Measurements from ENCODE around the gene FST.

DNA sequence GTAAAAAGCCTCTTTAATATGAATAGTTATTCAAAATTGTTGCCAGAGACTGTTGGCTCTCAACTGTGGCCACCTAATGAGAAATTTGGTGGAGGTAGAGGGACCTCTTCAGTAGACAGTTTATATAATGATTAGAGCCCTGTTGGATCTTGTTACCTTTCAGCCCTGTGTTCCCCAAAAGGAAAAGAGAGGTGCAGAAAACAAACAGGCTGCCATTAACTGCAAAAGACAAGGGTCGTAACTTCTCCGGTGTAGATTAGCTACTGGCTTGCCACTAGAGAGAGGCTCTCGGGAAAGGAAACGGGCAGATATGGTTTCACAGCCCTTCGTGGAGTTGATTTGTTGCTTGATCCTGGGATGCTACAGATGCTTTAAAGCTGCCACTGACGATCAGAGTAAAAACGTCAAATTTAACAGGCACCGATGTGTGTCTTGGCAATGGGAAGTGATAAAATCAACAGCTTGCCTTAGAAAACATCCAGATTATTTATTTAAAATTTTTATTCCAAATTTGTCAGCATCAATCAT, 7.8 kb downstream of the FST start:
- TF ChIP-seq NR2C1 (IDR thresholded peaks at IDR 0.05), result no peak
- TF ChIP-seq, protein P1, sequence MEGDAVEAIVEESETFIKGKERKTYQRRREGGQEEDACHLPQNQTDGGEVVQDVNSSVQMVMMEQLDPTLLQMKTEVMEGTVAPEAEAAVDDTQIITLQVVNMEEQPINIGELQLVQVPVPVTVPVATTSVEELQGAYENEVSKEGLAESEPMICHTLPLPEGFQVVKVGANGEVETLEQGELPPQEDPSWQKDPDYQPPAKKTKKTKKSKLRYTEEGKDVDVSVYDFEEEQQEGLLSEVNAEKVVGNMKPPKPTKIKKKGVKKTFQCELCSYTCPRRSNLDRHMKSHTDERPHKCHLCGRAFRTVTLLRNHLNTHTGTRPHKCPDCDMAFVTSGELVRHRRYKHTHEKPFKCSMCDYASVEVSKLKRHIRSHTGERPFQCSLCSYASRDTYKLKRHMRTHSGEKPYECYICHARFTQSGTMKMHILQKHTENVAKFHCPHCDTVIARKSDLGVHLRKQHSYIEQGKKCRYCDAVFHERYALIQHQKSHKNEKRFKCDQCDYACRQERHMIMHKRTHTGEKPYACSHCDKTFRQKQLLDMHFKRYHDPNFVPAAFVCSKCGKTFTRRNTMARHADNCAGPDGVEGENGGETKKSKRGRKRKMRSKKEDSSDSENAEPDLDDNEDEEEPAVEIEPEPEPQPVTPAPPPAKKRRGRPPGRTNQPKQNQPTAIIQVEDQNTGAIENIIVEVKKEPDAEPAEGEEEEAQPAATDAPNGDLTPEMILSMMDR (IDR thresholded peaks at IDR 0.05 in 2 of 3, conservative IDR thresholded peaks at IDR 0.05 in 1 of 3; ENCODE audit: control insufficient read depth in 2 of 3, extremely low read depth in 1 of 3, insufficient read depth in 1 of 3, low read depth in 3 of 3, low read length in 3 of 3), result no peak
- no peak for TF ChIP-seq ZNF274 (IDR thresholded peaks at IDR 0.05; ENCODE audit: insufficient read depth, insufficient read length)

Measured in GM12878 (cell line).